MM.1S (cell line): ENCODE data around the gene DPP6.

Experiments
- DNase-seq: peaks from one replicate; pipeline ENCODE4 v3.0.0-alpha.2; 2015
- H2AFZ ChIP-seq: fragments of 300-600 bp; sonication (generic); 2 replicates; pipeline ENCODE4 v1.6.0; 2016; ENCODE audit warnings: antibody characterized with exemption, low read length
- H3F3A ChIP-seq: fragments of 300-600 bp; sonication (generic); 2 replicates; pipeline ENCODE4 v1.6.1; 2016; ENCODE audit warnings: mild to moderate bottlenecking, antibody characterized with exemption, low read length, moderate library complexity, mixed read lengths; ENCODE audit not compliant: insufficient read depth
- H3K27ac ChIP-seq: fragments of 300-600 bp; sonication (generic); 2 replicates; pipeline ENCODE4 v1.5.1; 2016; ENCODE audit warnings: mild to moderate bottlenecking, low read length
- H3K27me3 ChIP-seq: fragments of 300-600 bp; sonication (generic); replicated peaks from 2 replicates; pipeline ENCODE4 v1.6.0; 2016; ENCODE audit warnings: low read length; ENCODE audit not compliant: insufficient read depth
- H3K36me3 ChIP-seq: fragments of 300-600 bp; sonication (generic); replicated peaks from 2 replicates; pipeline ENCODE4 v1.6.1; 2016; ENCODE audit warnings: mild to moderate bottlenecking, low read length, mixed read lengths; ENCODE audit not compliant: insufficient read depth
- H3K4me1 ChIP-seq: fragments of 300-600 bp; sonication (generic); 2 replicates; pipeline ENCODE4 v1.6.1; 2016; ENCODE audit warnings: low read length, mixed read lengths
- H3K4me2 ChIP-seq: fragments of 300-600 bp; sonication (generic); 2 replicates; pipeline ENCODE4 v1.6.0; 2016; ENCODE audit warnings: low read depth, low read length
- H3K4me3 ChIP-seq: fragments of 300-600 bp; sonication (generic); 2 replicates; pipeline ENCODE4 v1.5.1; 2016; ENCODE audit warnings: low read length, mixed read lengths
- H3K79me2 ChIP-seq: fragments of 300-600 bp; sonication (generic); 2 replicates; pipeline ENCODE4 v1.6.1; 2016; ENCODE audit warnings: mixed run types, low read length, mixed read lengths
- H3K9ac ChIP-seq: fragments of 300-600 bp; sonication (generic); 2 replicates; pipeline ENCODE4 v1.6.1; 2016; ENCODE audit warnings: low read length, mixed read lengths
- H3K9me2 ChIP-seq: fragments of 300-600 bp; sonication (generic); replicated peaks from 2 replicates; pipeline ENCODE4 v1.6.1; 2016; ENCODE audit warnings: mild to moderate bottlenecking, low read length, mixed read lengths; ENCODE audit not compliant: insufficient read depth
- H3K9me3 ChIP-seq: fragments of 300-600 bp; sonication (generic); replicated peaks from 2 replicates; pipeline ENCODE4 v1.6.1; 2016; ENCODE audit warnings: mild to moderate bottlenecking, low read length, mixed read lengths; ENCODE audit not compliant: insufficient read depth
- H4K20me1 ChIP-seq: fragments of 300-600 bp; sonication (generic); 2 replicates; pipeline ENCODE4 v1.6.1; 2016; ENCODE audit warnings: mild to moderate bottlenecking, low read length, moderate library complexity, mixed read lengths; ENCODE audit not compliant: insufficient read depth
- CTCF ChIP-seq: fragments of 300-600 bp; sonication (generic); IDR thresholded peaks from 2 replicates; pipeline ENCODE4 v1.5.1; 2016; ENCODE audit warnings: antibody characterized with exemption, low read length, mixed read lengths
- EZH2 ChIP-seq: fragments of 300-600 bp; sonication (generic); optimal IDR thresholded peaks from 2 replicates; pipeline ENCODE3; 2017; ENCODE audit warnings: low read depth, mild to moderate bottlenecking, antibody characterized with exemption, low read length, mixed read lengths
- EZH2phosphoT487 ChIP-seq: fragments of 300-600 bp; sonication (generic); IDR thresholded peaks from 2 replicates; pipeline ENCODE4 v1.6.1; 2018; ENCODE audit warnings: antibody characterized with exemption, low read length

DPP6 gene

GRCh38 chr7:154451480-154452457 lies 399.6 kb downstream of the DPP6 start:
- H3K9me3 ChIP-seq, result no peaks in the 10 kb centered on the region
- H3F3A ChIP-seq, result no peaks in the 10 kb centered on the region
- no peaks in the 10 kb centered on the region for H3K36me3 ChIP-seq
- H3K9me2 ChIP-seq, result no peaks in the 10 kb centered on the region
- no peak for TF ChIP-seq EZH2phosphoT487
- no peak for TF ChIP-seq EZH2
- no peak for TF ChIP-seq CTCF
- no peak overlapping the region for H3K4me3 ChIP-seq
- H2AFZ ChIP-seq, result no peak overlapping the region
- H3K27ac ChIP-seq, result no peak overlapping the region
- no peak overlapping the region for H3K9ac ChIP-seq
- no peaks in the 10 kb centered on the region for H4K20me1 ChIP-seq
- H3K27me3 ChIP-seq, result no peaks in the 10 kb centered on the region
- no peak overlapping the region for H3K4me2 ChIP-seq
- H3K79me2 ChIP-seq, result no peaks in the 10 kb centered on the region
- DNase-seq, result no peak
- no peaks in the 10 kb centered on the region for H3K4me1 ChIP-seq

- Histone ChIP-seq H3K9me3 (no peaks in the 10 kb centered on the region), H3K9me2 (no peaks in the 10 kb centered on the region), H4K20me1 (no peaks in the 10 kb centered on the region), H3K9ac (no peak overlapping the region), H3K36me3 (no peaks in the 10 kb centered on the region), H3K4me1 (no peaks in the 10 kb centered on the region), H3K4me2 (no peak overlapping the region), H3F3A (no peaks in the 10 kb centered on the region), H3K4me3 (no peak overlapping the region), H3K27me3 (no peaks in the 10 kb centered on the region), H3K79me2 (no peaks in the 10 kb centered on the region), H3K27ac (no peak overlapping the region), H2AFZ (no peak overlapping the region)
- DNase-seq, result no peak
- TF ChIP-seq EZH2phosphoT487 (no peak), CTCF (no peak), EZH2 (no peak)
Measured at GRCh38 chr7:154463794-154464193, 411.6 kb downstream of the DPP6 start.

- Histone ChIP-seq H3K36me3 (no peaks in the 10 kb centered on the region), H3K4me3 (no peak overlapping the region), H2AFZ (no peak overlapping the region), H3K27me3 (no peaks in the 10 kb centered on the region), H3K9me3 (no peaks in the 10 kb centered on the region), H3K79me2 (no peaks in the 10 kb centered on the region), H3K27ac (no peak overlapping the region), H3K9me2 (no peaks in the 10 kb centered on the region), H3F3A (no peaks in the 10 kb centered on the region), H3K9ac (no peak overlapping the region), H3K4me2 (no peak overlapping the region), H3K4me1 (no peaks in the 10 kb centered on the region), H4K20me1 (no peaks in the 10 kb centered on the region)
- TF ChIP-seq CTCF (no peak), EZH2 (no peak), EZH2phosphoT487 (no peak)
- no peak for DNase-seq
Measured at GRCh38 chr7:154469652-154470051, 417.5 kb downstream of the DPP6 start.
